ENCODE measurements around the gene OR10G4. TPM values are rescaled to one million over a fixed set of nuclear protein-coding genes. Genes with fewer than 3 reads are reported as not detected.

Gene OR10G4
- total RNA-seq, 1 donor from 2014 or later: not detected

GRCh38 chr11:124043420-124043819, 30.6 kb downstream of the OR10G4 start:
- Histone ChIP-seq H3K36me3 (ENCODE audit: control insufficient read depth, insufficient read depth, low read length) (no peaks in the 10 kb centered on the region), H3K27me3 (ENCODE audit: control insufficient read depth, insufficient read depth, low read length) (no peaks in the 10 kb centered on the region), H3K4me3 (ENCODE audit: low read depth, low read length) (no peak overlapping the region)
- DNase-seq (ENCODE audit: low read depth): no peak
- no peak for TF ChIP-seq CTCF (IDR thresholded peaks at IDR 0.05; ENCODE audit: insufficient read depth, low read length, poor library complexity, severe bottlenecking)

GRCh38 chr11:124050748-124051147, 38.0 kb downstream of the OR10G4 start:
- TF ChIP-seq CTCF (IDR thresholded peaks at IDR 0.05; ENCODE audit: insufficient read depth, low read length, poor library complexity, severe bottlenecking): no peak
- H3K27me3 ChIP-seq (ENCODE audit: control insufficient read depth, insufficient read depth, low read length): no peaks in the 10 kb centered on the region
- DNase-seq (ENCODE audit: low read depth): no peak
- no peaks in the 10 kb centered on the region for H3K36me3 ChIP-seq (ENCODE audit: control insufficient read depth, insufficient read depth, low read length)
- no peak overlapping the region for H3K4me3 ChIP-seq (ENCODE audit: low read depth, low read length)

GRCh38 chr11:124052966-124053365, 40.2 kb downstream of the OR10G4 start:
- Histone ChIP-seq H3K27me3 (ENCODE audit: control insufficient read depth, insufficient read depth, low read length) (no peaks in the 10 kb centered on the region), H3K4me3 (ENCODE audit: low read depth, low read length) (no peak overlapping the region), H3K36me3 (ENCODE audit: control insufficient read depth, insufficient read depth, low read length) (no peaks in the 10 kb centered on the region)
- no peak for DNase-seq (ENCODE audit: low read depth)
- TF ChIP-seq CTCF (IDR thresholded peaks at IDR 0.05; ENCODE audit: insufficient read depth, low read length, poor library complexity, severe bottlenecking): no peak

Other genes starting within 250 kb of the OR10G4 start
- not detected in 2 replicates for gene OR6M1, start 206.6 kb upstream of the OR10G4 start, total RNA-seq
- gene TMEM225, start 127.3 kb upstream of the OR10G4 start, total RNA-seq: not detected in 2 replicates
- gene OR8D4, start 110.8 kb upstream of the OR10G4 start, total RNA-seq: not detected in 2 replicates
- gene OR4D5, start 73.4 kb upstream of the OR10G4 start, total RNA-seq: not detected in 2 replicates
- 0.34 TPM in 1 of 2 replicates, not detected in the other for gene OR6T1, start 69.2 kb upstream of the OR10G4 start, total RNA-seq
- gene OR10S1, start 35.2 kb upstream of the OR10G4 start, total RNA-seq: not detected in 2 replicates
- gene OR10G6, start 17.8 kb upstream of the OR10G4 start, total RNA-seq: not detected in 2 replicates
- not detected in 2 replicates for gene OR10G9, start 10.0 kb downstream of the OR10G4 start, total RNA-seq
- not detected in 2 replicates for gene OR10G8, start 13.8 kb downstream of the OR10G4 start, total RNA-seq
- not detected in 2 replicates for gene OR10G7, start 28.3 kb downstream of the OR10G4 start, total RNA-seq
- gene VWA5A, start 102.5 kb downstream of the OR10G4 start, total RNA-seq: 26.6 and 33.4 TPM in 2 replicates
- not detected in 2 replicates for gene OR10D3, start 170.3 kb downstream of the OR10G4 start, total RNA-seq
- not detected in 2 replicates for gene OR8G1, start 228.1 kb downstream of the OR10G4 start, total RNA-seq
- not detected in 2 replicates for gene OR8G5, start 243.4 kb downstream of the OR10G4 start, total RNA-seq

Data from kidney epithelial cell (primary cell).